GM12801 (cell line): Measurements from ENCODE around the gene NUP98.

Source experiments
- CTCF ChIP-seq: IDR thresholded peaks from one replicate; pipeline ENCODE4 v1.5.1; 2011; ENCODE audit warnings: control low read depth; ENCODE audit not compliant: insufficient read length; ENCODE audit errors: extremely low read depth

Gene NUP98

GRCh38 chr11:3795131-3796001, 2.0 kb downstream of the NUP98 start:
- no peak for TF ChIP-seq CTCF

DNA sequence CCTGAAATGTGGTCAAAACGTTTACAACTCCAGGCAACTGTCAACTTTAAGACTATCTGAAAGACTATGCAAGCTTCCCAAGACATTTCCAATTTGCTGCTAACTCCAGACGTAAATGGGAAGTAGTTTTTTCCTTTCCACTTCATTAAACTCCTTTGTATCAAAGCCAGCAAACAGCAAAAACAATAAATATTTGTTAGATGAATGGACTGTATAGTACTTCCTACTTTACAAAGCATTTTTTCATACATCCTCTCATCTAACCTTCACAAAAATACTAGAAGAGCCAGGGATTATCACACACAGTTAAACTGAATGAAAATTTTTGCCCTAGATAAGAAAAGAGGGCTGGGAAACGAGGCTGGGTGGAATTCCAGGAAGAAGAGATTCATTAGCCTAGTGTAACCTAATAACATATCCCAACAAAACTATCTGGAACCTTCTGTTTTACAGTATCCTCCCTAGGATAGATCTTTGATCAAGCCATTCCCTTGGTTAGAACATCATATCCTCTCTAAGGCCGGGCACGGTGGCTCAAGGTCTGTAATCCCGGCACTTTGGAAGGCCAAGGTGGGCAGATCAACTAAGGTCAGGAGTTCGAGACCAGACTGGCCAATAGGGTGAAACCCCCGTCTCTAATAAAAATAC, 10.4 kb downstream of the NUP98 start:
- TF ChIP-seq CTCF = no peak

DNA sequence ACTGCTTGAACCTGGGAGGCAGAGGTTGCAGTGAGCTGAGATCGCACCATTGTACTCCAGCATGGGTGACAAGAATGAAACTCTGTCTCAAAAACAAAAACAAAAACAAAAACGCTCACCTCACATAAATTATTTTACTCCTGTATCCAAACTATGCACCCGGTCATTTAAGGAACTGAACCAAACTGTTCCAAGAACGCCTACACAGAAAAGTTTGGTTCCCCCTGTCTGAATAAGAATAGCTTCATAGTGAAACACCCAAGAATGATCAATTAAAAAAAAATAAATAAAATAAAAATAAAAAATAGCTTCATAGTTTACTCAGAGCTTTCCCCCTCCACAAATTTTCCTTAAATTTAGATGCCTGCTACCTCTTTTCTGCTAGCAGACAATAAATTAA, 13.7 kb downstream of the NUP98 start:
- no peak for TF ChIP-seq CTCF

- TF ChIP-seq CTCF = no peak
These were observed 14.4 kb downstream of the NUP98 start for GRCh38 chr11:3782963-3783362.

GRCh38 chr11:3781423-3781822, 15.9 kb downstream of the NUP98 start:
- TF ChIP-seq CTCF = no peak

GRCh38 chr11:3775736-3776406, 21.5 kb downstream of the NUP98 start:
- no peak for TF ChIP-seq CTCF

DNA sequence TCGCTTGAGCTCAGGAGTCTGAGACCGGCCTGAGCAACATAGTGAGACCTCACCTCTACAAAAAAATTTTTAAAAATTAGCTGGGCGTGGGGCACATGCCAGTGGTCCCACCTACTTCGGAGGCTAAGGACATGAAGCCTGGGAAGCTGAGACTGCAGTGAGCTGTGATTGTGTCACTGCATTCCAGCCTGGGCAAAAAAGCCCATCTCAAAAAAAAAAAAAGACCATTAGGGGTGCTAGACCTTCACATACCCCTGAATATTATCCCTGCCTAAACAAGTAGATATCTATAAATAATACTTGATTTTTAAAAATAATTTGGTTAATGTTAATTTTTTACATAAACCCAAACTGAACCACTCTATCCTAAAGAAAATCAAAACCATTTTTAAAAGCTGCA, 24.2 kb downstream of the NUP98 start:
- no peak for TF ChIP-seq CTCF
